Measurements from ENCODE around the gene MARS1. TPM values are rescaled to one million over a fixed set of nuclear protein-coding genes. Genes with fewer than 3 reads are reported as not detected.
"Not testable (repeated sequence)": the region's sequence is repeated elsewhere in the genome, so short reads cannot be mapped to it uniquely, and the experiment has no call there.

The MARS1 gene
- total RNA-seq: 100 to 1,000 TPM in 1 of 4 donors, 10 to 100 TPM in 3; 29.1 to 160 (median 76.8) TPM

GRCh38 chr12:57487597-57488401 is at the start of gene MARS1:
Gene MARS1 (plus strand): TSS chr12:57488068. CDS start chr12:57488091, 23 bp downstream.
- Histone ChIP-seq H3K9me3 (no peaks in the 10 kb centered on the region), H3K4me1 (peaks cover 0 to 6% of the 10 kb centered on the region in 2 donors), H3K4me3 (peak within 1 kb of the TSS; percentile 55 to 73), H3K36me3 (no peaks in the 10 kb centered on the region), H3K27ac (peak within 1 kb of the TSS; percentile 61 to 74), H3K27me3 (no peaks in the 10 kb centered on the region)
- intact Hi-C loops (cut with DNase I; ENCODE audit: low total_unique reads): no loop called here
- peak; percentile 95 to 96 for DNase-seq
- TF ChIP-seq POLR2A (IDR thresholded peaks at IDR 0.05) (peak in 1 of 2 donors; percentile 59), CTCF (IDR thresholded peaks at IDR 0.05) (peak in 3 of 4 experiments; percentile 19 to 36 (median 33))

- DNase-seq: no peak
- H3K27me3 ChIP-seq: no peaks in the 10 kb centered on the region
- H3K4me3 ChIP-seq: no peak overlapping the region
- no peaks in the 10 kb centered on the region for H3K36me3 ChIP-seq
- no peaks in the 10 kb centered on the region for H3K4me1 ChIP-seq
- H3K9me3 ChIP-seq: peaks cover 0 to 3% of the 10 kb centered on the region in 2 donors
- intact Hi-C loops (cut with DNase I; ENCODE audit: low total_unique reads): no loop called here
- no peak overlapping the region for H3K27ac ChIP-seq
- no peak for TF ChIP-seq POLR2A (IDR thresholded peaks at IDR 0.05)
- TF ChIP-seq CTCF (IDR thresholded peaks at IDR 0.05): no peak
Observed at GRCh38 chr12:57438400-57438799, 49.5 kb upstream of the MARS1 start.

- DNase-seq: no peak
- Histone ChIP-seq H3K4me1 (no peaks in the 10 kb centered on the region), H3K9me3 (peaks cover 0 to 3% of the 10 kb centered on the region in 2 donors), H3K27me3 (no peaks in the 10 kb centered on the region), H3K4me3 (no peak overlapping the region), H3K27ac (no peak overlapping the region), H3K36me3 (no peaks in the 10 kb centered on the region)
- intact Hi-C loops (cut with DNase I; ENCODE audit: low total_unique reads): no loop called here
- TF ChIP-seq POLR2A (IDR thresholded peaks at IDR 0.05) (no peak), CTCF (IDR thresholded peaks at IDR 0.05) (no peak)
Observed at GRCh38 chr12:57439762-57440266, 48.1 kb upstream of the MARS1 start.

GRCh38 chr12:57441393-57441792 is 46.5 kb upstream of the MARS1 start:
- DNase-seq; H3K4me3 ChIP-seq; H3K9me3 ChIP-seq; H3K27me3 ChIP-seq; intact Hi-C loops (cut with DNase I; ENCODE audit: low total_unique reads); H3K4me1 ChIP-seq; H3K27ac ChIP-seq; H3K36me3 ChIP-seq: not testable (repeated sequence)

- intact Hi-C loops (cut with DNase I; ENCODE audit: low total_unique reads): no loop called here
- no peak overlapping the region for H3K27ac ChIP-seq
- no peaks in the 10 kb centered on the region for H3K27me3 ChIP-seq
- TF ChIP-seq CTCF (IDR thresholded peaks at IDR 0.05) (no peak), POLR2A (IDR thresholded peaks at IDR 0.05) (no peak)
- peaks cover 0 to 3% of the 10 kb centered on the region in 2 donors for H3K9me3 ChIP-seq
- no peaks in the 10 kb centered on the region for H3K36me3 ChIP-seq
- H3K4me3 ChIP-seq: no peak overlapping the region
- no peak for DNase-seq
- no peaks in the 10 kb centered on the region for H3K4me1 ChIP-seq
Observed at GRCh38 chr12:57441846-57442427, 45.9 kb upstream of the MARS1 start.

GRCh38 chr12:57444337-57444736 is 43.5 kb upstream of the MARS1 start:
- H3K4me1 ChIP-seq; H3K27me3 ChIP-seq; H3K4me3 ChIP-seq; DNase-seq; H3K27ac ChIP-seq; H3K9me3 ChIP-seq; intact Hi-C loops (cut with DNase I; ENCODE audit: low total_unique reads); H3K36me3 ChIP-seq: not testable (repeated sequence)

All from uterus (tissue), 4 donors.